ENCODE results near the gene PDE6A. TPM values are rescaled to one million over a fixed set of nuclear protein-coding genes. Genes with fewer than 3 reads are reported as not detected.

Gene PDE6A
- total and polyA plus RNA-seq, 2 experiments from 2014 or later: not detected

- H3K4me2 ChIP-seq (ENCODE audit: unreplicated experiment): no peak overlapping the region
- in situ Hi-C loops (cut with MboI): no loop called here
- no peak overlapping the region for H3K27ac ChIP-seq
Observed at GRCh38 chr5:149809931-149810691, 134.5 kb downstream of the PDE6A start.

GRCh38 chr5:149808264-149808982 lies 136.2 kb downstream of the PDE6A start:
- no peaks in the 10 kb centered on the region for H4K20me1 ChIP-seq (ENCODE audit: insufficient read depth)
- no peak overlapping the region for H3K27ac ChIP-seq
- H3F3A ChIP-seq (ENCODE audit: insufficient read depth): no peaks in the 10 kb centered on the region
- no peak overlapping the region for H3K4me3 ChIP-seq
- H3K9me3 ChIP-seq (ENCODE audit: low read depth): no peaks in the 10 kb centered on the region
- TF ChIP-seq EZH2phosphoT487 (IDR thresholded peaks at IDR 0.05; ENCODE audit: insufficient read depth, low read depth) (no peak), EZH2 (IDR thresholded peaks at IDR 0.05; ENCODE audit: insufficient read depth, poor library complexity, severe bottlenecking) (no peak)
- 69 to 77% methylated on average over 5 of the region's 5 CpGs for WGBS, 2 experiments (ENCODE audit: low coverage in 1 of 2, low lambda C conversion rate in 2 of 2, missing lambda C conversion rate in 2 of 2)
- no peak for DNase-seq
- no peaks in the 10 kb centered on the region for H3K27me3 ChIP-seq (replicated peaks; ENCODE audit: insufficient read depth)
- no peak overlapping the region for H3K4me2 ChIP-seq (ENCODE audit: unreplicated experiment)
- in situ Hi-C loops (cut with MboI): no loop called here
- H3K9ac ChIP-seq: no peak overlapping the region
- H3K79me2 ChIP-seq (ENCODE audit: insufficient read depth): no peaks in the 10 kb centered on the region
- no peaks in the 10 kb centered on the region for H3K9me2 ChIP-seq (ENCODE audit: insufficient read depth)
- H3K4me1 ChIP-seq (ENCODE audit: insufficient read depth): peaks cover 10% of the 10 kb centered on the region
- H3K36me3 ChIP-seq (ENCODE audit: low read depth): no peaks in the 10 kb centered on the region
- no peak overlapping the region for H2AFZ ChIP-seq

More at GRCh38 chr5:149809931-149810691, 134.5 kb downstream of the PDE6A start:
- Histone ChIP-seq H3K36me3 (ENCODE audit: low read depth) (no peaks in the 10 kb centered on the region), H3K27me3 (replicated peaks; ENCODE audit: insufficient read depth) (no peaks in the 10 kb centered on the region), H3F3A (ENCODE audit: insufficient read depth) (no peaks in the 10 kb centered on the region), H3K4me3 (no peak overlapping the region), H4K20me1 (ENCODE audit: insufficient read depth) (no peaks in the 10 kb centered on the region), H3K9me2 (ENCODE audit: insufficient read depth) (no peaks in the 10 kb centered on the region), H3K79me2 (ENCODE audit: insufficient read depth) (no peaks in the 10 kb centered on the region), H2AFZ (no peak overlapping the region), H3K4me1 (ENCODE audit: insufficient read depth) (peaks cover 10% of the 10 kb centered on the region), H3K9ac (no peak overlapping the region), H3K9me3 (ENCODE audit: low read depth) (no peaks in the 10 kb centered on the region)
- DNase-seq: no peak
- WGBS, 2 experiments (ENCODE audit: low coverage in 1 of 2, low lambda C conversion rate in 2 of 2, missing lambda C conversion rate in 2 of 2): 81 to 85% methylated on average over 8 of the region's 8 CpGs
- TF ChIP-seq EZH2 (IDR thresholded peaks at IDR 0.05; ENCODE audit: insufficient read depth, poor library complexity, severe bottlenecking): no peak
- no peak for TF ChIP-seq EZH2phosphoT487 (IDR thresholded peaks at IDR 0.05; ENCODE audit: insufficient read depth, low read depth)

Small RNA genes lying within 50 kb of the gene (small RNA-seq; reads per million reads assigned to genes)
- gene RF00019 (ENCODE audit: low read depth, low replicate concordance): not detected

Other genes starting within 250 kb of the PDE6A start
- under 0.01 TPM in 1 of 2 replicates, not detected in the other for gene PPARGC1B, start 214.5 kb downstream of the PDE6A start, total RNA-seq (2014; rRNA removed; shearing (Covaris generic))
- 0.05 and 0.13 TPM in 2 replicates for gene PPARGC1B, start 214.5 kb downstream of the PDE6A start, polyA plus RNA-seq (2016; fragmentation: Nextera tagmentation; extraction: Ambion mirVana)
- 11.1 and 11.4 TPM in 2 replicates for gene SLC26A2, start 16.0 kb upstream of the PDE6A start, total RNA-seq (2014; rRNA removed; shearing (Covaris generic))
- 5.2 and 6.2 TPM in 2 replicates for gene SLC26A2, start 16.0 kb upstream of the PDE6A start, polyA plus RNA-seq (2016; fragmentation: Nextera tagmentation; extraction: Ambion mirVana)
- 4.8 and 5.3 TPM in 2 replicates for gene TIGD6, start 55.9 kb upstream of the PDE6A start, total RNA-seq (2014; rRNA removed; shearing (Covaris generic))
- gene TIGD6, start 55.9 kb upstream of the PDE6A start, polyA plus RNA-seq (2016; fragmentation: Nextera tagmentation; extraction: Ambion mirVana): 4.5 and 4.6 TPM in 2 replicates
- 32.1 and 46.5 TPM in 2 replicates for gene HMGXB3, start 55.9 kb upstream of the PDE6A start, total RNA-seq (2014; rRNA removed; shearing (Covaris generic))
- 11.9 and 13.6 TPM in 2 replicates for gene HMGXB3, start 55.9 kb upstream of the PDE6A start, polyA plus RNA-seq (2016; fragmentation: Nextera tagmentation; extraction: Ambion mirVana)
- gene CSF1R, start 141.8 kb upstream of the PDE6A start, total RNA-seq (2014; rRNA removed; shearing (Covaris generic)): 0.63 TPM in 1 of 2 replicates, not detected in the other
- 0.48 and 0.56 TPM in 2 replicates for gene CSF1R, start 141.8 kb upstream of the PDE6A start, polyA plus RNA-seq (2016; fragmentation: Nextera tagmentation; extraction: Ambion mirVana)
- gene PDGFRB, start 211.1 kb upstream of the PDE6A start, total RNA-seq (2014; rRNA removed; shearing (Covaris generic)): 189 and 205 TPM in 2 replicates
- gene PDGFRB, start 211.1 kb upstream of the PDE6A start, polyA plus RNA-seq (2016; fragmentation: Nextera tagmentation; extraction: Ambion mirVana): 155 and 163 TPM in 2 replicates
- gene CDX1, start 222.0 kb upstream of the PDE6A start, total RNA-seq (2014; rRNA removed; shearing (Covaris generic)): not detected in 2 replicates
- 0.19 TPM in 1 of 2 replicates, not detected in the other for gene CDX1, start 222.0 kb upstream of the PDE6A start, polyA plus RNA-seq (2016; fragmentation: Nextera tagmentation; extraction: Ambion mirVana)
- gene SLC6A7, start 245.3 kb upstream of the PDE6A start, total RNA-seq (2014; rRNA removed; shearing (Covaris generic)): not detected in 2 replicates
- gene SLC6A7, start 245.3 kb upstream of the PDE6A start, polyA plus RNA-seq (2016; fragmentation: Nextera tagmentation; extraction: Ambion mirVana): not detected in 2 replicates